SK-N-SH (cell line): Measurements from ENCODE around the gene SRRM4. TPM values are rescaled to one million over a fixed set of nuclear protein-coding genes. Genes with fewer than 3 reads are reported as not detected.

ENCODE experiments used
- CTCF ChIA-PET: fragments of 300-600, 350-600 bp; formaldehyde crosslinking; extraction: SDS; loops from one replicate; lab custom pipeline; 2021; lab: Yijun Ruan, JAX
- POLR2A ChIA-PET: fragments of 350-600 bp; sonication (Branson Sonifier 250); formaldehyde crosslinking; extraction: SDS; loops from one replicate; lab custom pipeline; 2020; ENCODE audit warnings: antibody characterized with exemption, inconsistent platforms; lab: Yijun Ruan, JAX
- DNase-seq: peaks from one replicate; pipeline ENCODE4 v3.0.0; 2012
- H2AFZ ChIP-seq: fragments of 200-600 bp; sonication (generic); 2 replicates; pipeline ENCODE4 v1.8.1; 2016; ENCODE audit warnings: antibody characterized with exemption, mild to moderate bottlenecking, low read depth
- H3F3A ChIP-seq: fragments of 200-600 bp; sonication (generic); replicated peaks from 2 replicates; pipeline ENCODE3; 2016; ENCODE audit warnings: antibody characterized with exemption, mild to moderate bottlenecking; ENCODE audit not compliant: insufficient read depth
- H3K27ac ChIP-seq, 2 experiments: fragments of 200-500 bp in 1 of 2; fragments of 200-600 bp in 1 of 2; sonication (Bioruptor generic) in 1 of 2; sonication (generic), shearing (Covaris generic) in 1 of 2; 2 replicates each; pipeline versions ENCODE4 v1.5.1 to v1.6.1; 2014 to 2016; ENCODE audit warnings: low read depth in 2 of 2, inconsistent platforms in 1 of 2, low read length in 1 of 2, mild to moderate bottlenecking in 1 of 2, mixed read lengths in 1 of 2
- H3K27me3 ChIP-seq: fragments of 200-600 bp; sonication (generic), shearing (Covaris generic); 2 replicates; pipeline ENCODE4 v1.6.1; 2016; ENCODE audit warnings: mixed run types; ENCODE audit not compliant: insufficient read depth
- H3K36me3 ChIP-seq, 2 experiments: fragments of 200-500 bp in 1 of 2; fragments of 200-600 bp in 1 of 2; sonication (Bioruptor generic) in 1 of 2; sonication (generic) in 1 of 2; replicated peaks in 1 of 2; 2 replicates each; pipeline versions ENCODE3 to v1.5.1; 2014 to 2016; ENCODE audit warnings: low read length in 1 of 2, mild to moderate bottlenecking in 1 of 2; ENCODE audit not compliant: insufficient read depth in 2 of 2, control insufficient read depth in 1 of 2
- H3K4me1 ChIP-seq, 2 experiments: fragments of 200-500 bp in 1 of 2; fragments of 200-600 bp in 1 of 2; sonication (Bioruptor generic) in 1 of 2; sonication (generic), shearing (Covaris generic) in 1 of 2; 2 replicates each; pipeline versions ENCODE4 v1.5.1 to v1.6.1; 2014 to 2016; ENCODE audit warnings: low read depth in 1 of 2, low read length in 1 of 2, mixed run types in 1 of 2; ENCODE audit not compliant: insufficient read depth in 2 of 2, control insufficient read depth in 1 of 2
- H3K4me2 ChIP-seq: fragments of 200-600 bp; sonication (generic), shearing (Covaris generic); 2 replicates; pipeline ENCODE4 v1.6.1; 2017; ENCODE audit warnings: mixed run types
- H3K4me3 ChIP-seq, 2 experiments: fragments of 200-500 bp in 1 of 2; fragments of 200-600 bp in 1 of 2; sonication (Bioruptor generic) in 1 of 2; sonication (generic), shearing (Covaris generic) in 1 of 2; 2 replicates each; pipeline versions ENCODE4 v1.5.1 to v1.8.1; 2014 to 2016; ENCODE audit warnings: low read depth in 2 of 2, inconsistent platforms in 1 of 2, low read length in 1 of 2, mild to moderate bottlenecking in 1 of 2, mixed read lengths in 1 of 2, moderate library complexity in 1 of 2
- H3K79me2 ChIP-seq: fragments of 200-600 bp; sonication (generic); 2 replicates; pipeline ENCODE4 v1.8.1; 2017; ENCODE audit warnings: mild to moderate bottlenecking; ENCODE audit not compliant: insufficient read depth
- H3K9ac ChIP-seq: fragments of 200-600 bp; sonication (generic); 2 replicates; pipeline ENCODE4 v1.6.1; 2017; ENCODE audit warnings: mixed run types
- H3K9me2 ChIP-seq: fragments of 200-600 bp; sonication (generic); 2 replicates; pipeline ENCODE4 v1.6.1; 2017; ENCODE audit warnings: mixed run types
- H3K9me3 ChIP-seq: fragments of 200-600 bp; sonication (generic); 2 replicates; pipeline ENCODE4 v1.6.1; 2017; ENCODE audit warnings: mixed run types, mild to moderate bottlenecking, moderate library complexity
- H4K20me1 ChIP-seq: fragments of 200-600 bp; sonication (generic); 2 replicates; pipeline ENCODE4 v1.6.1; 2017; ENCODE audit warnings: mild to moderate bottlenecking, mixed run types; ENCODE audit not compliant: insufficient read depth
- CHD2 ChIP-seq: fragments of 150-350 bp; IDR thresholded peaks from 2 replicates; pipeline ENCODE4 v1.6.1; 2018; ENCODE audit warnings: low read length; ENCODE audit not compliant: partially characterized antibody
- EZH2phosphoT487 ChIP-seq: fragments of 200-600 bp; sonication (generic); IDR thresholded peaks from 2 replicates; pipeline ENCODE4 v1.6.1; 2017; ENCODE audit warnings: low read depth, mixed run types, mild to moderate bottlenecking, antibody characterized with exemption, moderate library complexity, borderline replicate concordance
- FOSL2 ChIP-seq: IDR thresholded peaks from 2 replicates; pipeline ENCODE4 v1.4.0; 2012; ENCODE audit warnings: low read depth, mild to moderate bottlenecking, moderate library complexity, borderline replicate concordance
- FOXJ3 ChIP-seq: sonication (generic); formaldehyde crosslinking; IDR thresholded peaks from 2 replicates; pipeline ENCODE4 v1.5.1; 2020; ENCODE audit warnings: mild to moderate bottlenecking, missing genetic modification reagents
- FOXM1 ChIP-seq: IDR thresholded peaks from 2 replicates; pipeline ENCODE4 v1.4.0; 2012; ENCODE audit warnings: low read depth, mild to moderate bottlenecking
- GATA2 ChIP-seq: sonication (generic); formaldehyde crosslinking; IDR thresholded peaks from 2 replicates; pipeline ENCODE4 v1.5.0; 2020; ENCODE audit warnings: mild to moderate bottlenecking, missing genetic modification reagents
- JUND ChIP-seq: IDR thresholded peaks from 2 replicates; pipeline ENCODE4 v1.4.0; 2012
- MXI1 ChIP-seq: IDR thresholded peaks from 2 replicates; pipeline ENCODE4 v1.6.1; 2012; ENCODE audit warnings: mild to moderate bottlenecking, low read depth, low read length, improper control_type of control experiment
- NFIC ChIP-seq: IDR thresholded peaks from 2 replicates; pipeline ENCODE4 v1.4.0; 2012; ENCODE audit warnings: borderline replicate concordance
- RAD21 ChIP-seq: IDR thresholded peaks from 2 replicates; pipeline ENCODE4 v1.6.1; 2012; ENCODE audit warnings: mild to moderate bottlenecking, low read length
- RCOR1 ChIP-seq: fragments of 150-350 bp; IDR thresholded peaks from 2 replicates; pipeline ENCODE4 v1.6.1; 2017; ENCODE audit warnings: antibody characterized with exemption, low read length
- RFX5 ChIP-seq: IDR thresholded peaks from 2 replicates; pipeline ENCODE4 v1.6.1; 2012; ENCODE audit warnings: mild to moderate bottlenecking, improper control_type of control experiment, low read length
- TAF1 ChIP-seq: IDR thresholded peaks from 2 replicates; pipeline ENCODE4 v1.6.1; 2012; ENCODE audit warnings: low read depth, mild to moderate bottlenecking, low read length, moderate library complexity, borderline replicate concordance
- TCF12 ChIP-seq: IDR thresholded peaks from 2 replicates; pipeline ENCODE4 v1.4.0; 2012
- TEAD4 ChIP-seq: IDR thresholded peaks from 2 replicates; pipeline ENCODE4 v1.4.0; 2012; ENCODE audit warnings: mild to moderate bottlenecking, borderline replicate concordance; ENCODE audit not compliant: insufficient read depth
- WGBS: methylation state at CpG from one replicate; pipeline ENCODE4 v1.1.6; 2017; ENCODE audit warnings: low lambda C conversion rate; 5-methylcytosine and 5-hydroxymethylcytosine counted together
- polyA plus RNA-seq, 3 experiments: library from polyadenylated mRNA; depleted of rRNA; stranded (reverse); fragments of >200 nt; gene quantifications; 2 replicates each; pipeline ENCODE4 v1.2.3, GENCODE V29; 2012
- TF ChIP-seq, protein P1 (sequence below): fragments of 150-350 bp; IDR thresholded peaks from 2 replicates; pipeline ENCODE4 v1.6.1; 2016; ENCODE audit warnings: mild to moderate bottlenecking, low read depth, low read length
- TF ChIP-seq, protein P2 (sequence below): IDR thresholded peaks from 2 replicates; pipeline ENCODE4; 2012
- TF ChIP-seq, protein P3 (sequence below): IDR thresholded peaks from 2 replicates; pipeline ENCODE4 v1.4.0; 2012; ENCODE audit warnings: low read depth
- TF ChIP-seq, protein P4 (sequence below): fragments of 200-600 bp; sonication (generic); IDR thresholded peaks from 2 replicates; pipeline ENCODE4 v1.6.1; 2017; ENCODE audit warnings: antibody characterized with exemption, mild to moderate bottlenecking, moderate library complexity

Gene SRRM4
- polyA plus RNA-seq, 1 of the 3 experiments (the other 2 are of a cell fraction) = 0.03 TPM

DNA sequence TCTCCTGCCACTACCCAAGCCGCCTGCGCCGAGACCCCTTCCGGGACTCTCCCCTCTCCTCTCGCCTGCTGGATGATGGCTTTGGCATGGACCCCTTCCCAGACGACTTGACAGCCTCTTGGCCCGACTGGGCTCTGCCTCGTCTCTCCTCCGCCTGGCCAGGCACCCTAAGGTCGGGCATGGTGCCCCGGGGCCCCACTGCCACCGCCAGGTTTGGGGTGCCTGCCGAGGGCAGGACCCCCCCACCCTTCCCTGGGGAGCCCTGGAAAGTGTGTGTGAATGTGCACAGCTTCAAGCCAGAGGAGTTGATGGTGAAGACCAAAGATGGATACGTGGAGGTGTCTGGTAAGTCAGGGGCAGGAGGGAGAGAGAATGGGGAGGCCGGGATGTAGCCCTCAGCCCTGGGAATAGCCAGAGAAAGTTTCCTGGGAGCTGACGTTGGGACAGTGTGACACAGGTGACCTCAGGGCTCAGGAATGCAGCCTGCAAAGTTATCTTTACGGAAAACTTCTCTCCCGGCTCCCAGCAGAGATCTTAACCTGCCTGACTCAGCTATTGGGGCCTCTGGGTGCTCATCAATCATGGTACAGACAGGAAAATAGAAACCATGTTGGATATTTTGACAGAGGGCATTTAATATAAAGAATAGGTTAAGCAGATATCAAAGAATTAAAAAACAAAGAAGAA lies 198.1 kb downstream of the SRRM4 start:
- peak overlapping the region in 1 of 2 experiments; percentile 4; a peak in 2 of 4 replicates for H3K4me3 ChIP-seq
- peaks cover 0 to 10% of the 10 kb centered on the region in 2 experiments; a peak in 1 of 4 replicates for H3K4me1 ChIP-seq
- no peaks in the 10 kb centered on the region for H3K27me3 ChIP-seq
- DNase-seq = no peak
- no peaks in the 10 kb centered on the region for H4K20me1 ChIP-seq
- peak overlapping the region in 1 of 2 experiments; percentile 22; a peak in 1 of 4 replicates for H3K27ac ChIP-seq
- H3K9me3 ChIP-seq = no peaks in the 10 kb centered on the region
- TF ChIP-seq RFX5 = no peak
- TF ChIP-seq MXI1 = no peak
- TF ChIP-seq RCOR1 = no peak
- TF ChIP-seq, protein P1, sequence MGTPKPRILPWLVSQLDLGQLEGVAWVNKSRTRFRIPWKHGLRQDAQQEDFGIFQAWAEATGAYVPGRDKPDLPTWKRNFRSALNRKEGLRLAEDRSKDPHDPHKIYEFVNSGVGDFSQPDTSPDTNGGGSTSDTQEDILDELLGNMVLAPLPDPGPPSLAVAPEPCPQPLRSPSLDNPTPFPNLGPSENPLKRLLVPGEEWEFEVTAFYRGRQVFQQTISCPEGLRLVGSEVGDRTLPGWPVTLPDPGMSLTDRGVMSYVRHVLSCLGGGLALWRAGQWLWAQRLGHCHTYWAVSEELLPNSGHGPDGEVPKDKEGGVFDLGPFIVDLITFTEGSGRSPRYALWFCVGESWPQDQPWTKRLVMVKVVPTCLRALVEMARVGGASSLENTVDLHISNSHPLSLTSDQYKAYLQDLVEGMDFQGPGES = no peak
- TF ChIP-seq GATA2 = no peak
- no peak for TF ChIP-seq TEAD4
- TF ChIP-seq EZH2phosphoT487 = no peak
- TF ChIP-seq, protein P2, sequence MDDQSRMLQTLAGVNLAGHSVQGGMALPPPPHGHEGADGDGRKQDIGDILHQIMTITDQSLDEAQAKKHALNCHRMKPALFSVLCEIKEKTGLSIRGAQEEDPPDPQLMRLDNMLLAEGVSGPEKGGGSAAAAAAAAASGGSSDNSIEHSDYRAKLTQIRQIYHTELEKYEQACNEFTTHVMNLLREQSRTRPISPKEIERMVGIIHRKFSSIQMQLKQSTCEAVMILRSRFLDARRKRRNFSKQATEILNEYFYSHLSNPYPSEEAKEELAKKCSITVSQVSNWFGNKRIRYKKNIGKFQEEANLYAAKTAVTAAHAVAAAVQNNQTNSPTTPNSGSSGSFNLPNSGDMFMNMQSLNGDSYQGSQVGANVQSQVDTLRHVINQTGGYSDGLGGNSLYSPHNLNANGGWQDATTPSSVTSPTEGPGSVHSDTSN = no peak
- TF ChIP-seq CHD2 = no peak
- no peak for TF ChIP-seq JUND
- TF ChIP-seq FOXJ3 = no peak
- TF ChIP-seq FOSL2 = no peak
- TF ChIP-seq NFIC = no peak
- TF ChIP-seq FOXM1 = no peak
- TF ChIP-seq TAF1 = no peak
- TF ChIP-seq, protein P3, sequence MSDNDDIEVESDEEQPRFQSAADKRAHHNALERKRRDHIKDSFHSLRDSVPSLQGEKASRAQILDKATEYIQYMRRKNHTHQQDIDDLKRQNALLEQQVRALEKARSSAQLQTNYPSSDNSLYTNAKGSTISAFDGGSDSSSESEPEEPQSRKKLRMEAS = no peak
- no peak for TF ChIP-seq RAD21
- TF ChIP-seq, protein P4, sequence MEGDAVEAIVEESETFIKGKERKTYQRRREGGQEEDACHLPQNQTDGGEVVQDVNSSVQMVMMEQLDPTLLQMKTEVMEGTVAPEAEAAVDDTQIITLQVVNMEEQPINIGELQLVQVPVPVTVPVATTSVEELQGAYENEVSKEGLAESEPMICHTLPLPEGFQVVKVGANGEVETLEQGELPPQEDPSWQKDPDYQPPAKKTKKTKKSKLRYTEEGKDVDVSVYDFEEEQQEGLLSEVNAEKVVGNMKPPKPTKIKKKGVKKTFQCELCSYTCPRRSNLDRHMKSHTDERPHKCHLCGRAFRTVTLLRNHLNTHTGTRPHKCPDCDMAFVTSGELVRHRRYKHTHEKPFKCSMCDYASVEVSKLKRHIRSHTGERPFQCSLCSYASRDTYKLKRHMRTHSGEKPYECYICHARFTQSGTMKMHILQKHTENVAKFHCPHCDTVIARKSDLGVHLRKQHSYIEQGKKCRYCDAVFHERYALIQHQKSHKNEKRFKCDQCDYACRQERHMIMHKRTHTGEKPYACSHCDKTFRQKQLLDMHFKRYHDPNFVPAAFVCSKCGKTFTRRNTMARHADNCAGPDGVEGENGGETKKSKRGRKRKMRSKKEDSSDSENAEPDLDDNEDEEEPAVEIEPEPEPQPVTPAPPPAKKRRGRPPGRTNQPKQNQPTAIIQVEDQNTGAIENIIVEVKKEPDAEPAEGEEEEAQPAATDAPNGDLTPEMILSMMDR = no peak
- TF ChIP-seq TCF12 = no peak
- CTCF ChIA-PET = interaction anchor here (0.6 to 1.1 kb wide), 5 partner anchors 56 to 233 kb away, joined by 3 read pairs; no protein-coding TSS in a partner anchor
- 0 out of 2 replicates have a peak overlapping the region, but pooled peaks have one; percentile 12 for H3K9ac ChIP-seq
- H3K36me3 ChIP-seq = no peaks in the 10 kb centered on the region
- H3K9me2 ChIP-seq = no peaks in the 10 kb centered on the region
- peak overlapping the region; percentile 59 for H3K4me2 ChIP-seq
- no peak overlapping the region for H2AFZ ChIP-seq
- no peaks in the 10 kb centered on the region for H3K79me2 ChIP-seq
- no peaks in the 10 kb centered on the region for H3F3A ChIP-seq
- 61% methylated on average over 18 of the region's 18 CpGs for WGBS
- POLR2A ChIA-PET = interaction anchor here (1.0 kb wide), 1 partner anchor 17 kb away, joined by 5 read pairs; no protein-coding TSS in a partner anchor
